Peyer's patch (tissue), 4 donors: ENCODE measurements around the gene MTMR12. TPM values are rescaled to one million over a fixed set of nuclear protein-coding genes. Genes with fewer than 3 reads are reported as not detected.

Experiments
- DNase-seq, 3 donors: peaks; one replicate each; pipeline ENCODE4 v3.0.0-alpha.2; 2017 to 2019
- H3K27ac ChIP-seq, 4 donors: fragments of 200-600 bp; sonication (generic); one replicate each; pipeline ENCODE4 v1.5.1; 2016 to 2019
- H3K27me3 ChIP-seq, 2 donors: fragments of 200-600 bp; sonication (generic); one replicate each; pipeline ENCODE4 v1.5.1; 2019
- H3K36me3 ChIP-seq, 3 donors: fragments of 200-600 bp; sonication (generic); one replicate each; pipeline ENCODE4 v1.5.1; 2016 to 2019
- H3K4me1 ChIP-seq, 4 donors: fragments of 200-600 bp; sonication (generic); one replicate each; pipeline ENCODE4 v1.5.1; 2016 to 2019
- H3K4me3 ChIP-seq, 4 donors: fragments of 200-600 bp; sonication (generic); 1 replicate in 3 of 4; 2 replicates in 1 of 4; pipeline ENCODE4 v1.5.1; 2016 to 2019; ENCODE audit warnings: mild to moderate bottlenecking in 1 of 4
- H3K9me3 ChIP-seq, 4 donors: fragments of 200-600 bp; sonication (generic); one replicate each; pipeline ENCODE4 v1.5.1; 2016 to 2019; ENCODE audit warnings: mild to moderate bottlenecking in 1 of 4
- POLR2A ChIP-seq, 2 donors: fragments of 450-650 bp; IDR thresholded peaks; one replicate each; pipeline ENCODE4 v1.5.1; 2017; ENCODE audit warnings: antibody characterized with exemption in 2 of 2, mild to moderate bottlenecking in 2 of 2, moderate library complexity in 2 of 2
- total RNA-seq, 4 donors: library from RNA; depleted of rRNA; stranded (reverse); fragments of >200 nt; gene quantifications; one replicate each; pipeline ENCODE4 v1.1.0, GENCODE V29; 2016
- TF ChIP-seq, protein P1 (sequence below), 6 experiments: fragments of 450-650 bp in 4 of 6; fragments of 200-600 bp in 2 of 6; sonication (generic) in 1 of 6; IDR thresholded peaks; one replicate each; pipeline ENCODE4 v1.5.1; 2017 to 2019; ENCODE audit warnings: antibody characterized with exemption in 6 of 6, mild to moderate bottlenecking in 3 of 6, moderate library complexity in 1 of 6

Gene MTMR12
- total RNA-seq, 4 donors from 2014 or later: 16.0 to 43.7 (median 24.0) TPM

DNA sequence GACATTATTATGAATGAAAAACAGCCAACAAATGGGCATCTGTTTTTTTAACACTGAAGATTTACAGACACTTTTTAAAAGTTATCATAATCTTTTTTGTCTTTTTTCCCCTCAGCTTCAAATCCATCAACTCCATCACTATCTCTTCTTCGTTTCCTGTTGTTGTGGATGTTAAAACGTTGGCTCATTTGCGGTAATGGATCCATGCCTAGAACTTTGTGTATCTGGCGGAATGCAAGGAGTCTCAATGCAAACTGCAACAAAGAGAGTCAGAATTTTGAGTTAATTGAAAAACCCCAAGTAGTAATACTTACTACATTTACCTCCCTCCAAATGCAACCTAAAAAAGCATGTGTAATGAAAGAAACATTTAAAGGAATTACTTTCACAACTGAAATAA, 42.9 kb upstream of the MTMR12 start:
- Histone ChIP-seq H3K27me3 (no peaks in the 10 kb centered on the region), H3K27ac (no peak overlapping the region), H3K4me1 (no peaks in the 10 kb centered on the region), H3K4me3 (no peak overlapping the region), H3K9me3 (no peaks in the 10 kb centered on the region), H3K36me3 (peaks cover 0 to 61% (median 0%) of the 10 kb centered on the region in 3 donors)
- no peak for TF ChIP-seq POLR2A (IDR thresholded peaks at IDR 0.05)
- TF ChIP-seq, protein P1, sequence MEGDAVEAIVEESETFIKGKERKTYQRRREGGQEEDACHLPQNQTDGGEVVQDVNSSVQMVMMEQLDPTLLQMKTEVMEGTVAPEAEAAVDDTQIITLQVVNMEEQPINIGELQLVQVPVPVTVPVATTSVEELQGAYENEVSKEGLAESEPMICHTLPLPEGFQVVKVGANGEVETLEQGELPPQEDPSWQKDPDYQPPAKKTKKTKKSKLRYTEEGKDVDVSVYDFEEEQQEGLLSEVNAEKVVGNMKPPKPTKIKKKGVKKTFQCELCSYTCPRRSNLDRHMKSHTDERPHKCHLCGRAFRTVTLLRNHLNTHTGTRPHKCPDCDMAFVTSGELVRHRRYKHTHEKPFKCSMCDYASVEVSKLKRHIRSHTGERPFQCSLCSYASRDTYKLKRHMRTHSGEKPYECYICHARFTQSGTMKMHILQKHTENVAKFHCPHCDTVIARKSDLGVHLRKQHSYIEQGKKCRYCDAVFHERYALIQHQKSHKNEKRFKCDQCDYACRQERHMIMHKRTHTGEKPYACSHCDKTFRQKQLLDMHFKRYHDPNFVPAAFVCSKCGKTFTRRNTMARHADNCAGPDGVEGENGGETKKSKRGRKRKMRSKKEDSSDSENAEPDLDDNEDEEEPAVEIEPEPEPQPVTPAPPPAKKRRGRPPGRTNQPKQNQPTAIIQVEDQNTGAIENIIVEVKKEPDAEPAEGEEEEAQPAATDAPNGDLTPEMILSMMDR (IDR thresholded peaks at IDR 0.05): no peak
- no peak for DNase-seq

DNA sequence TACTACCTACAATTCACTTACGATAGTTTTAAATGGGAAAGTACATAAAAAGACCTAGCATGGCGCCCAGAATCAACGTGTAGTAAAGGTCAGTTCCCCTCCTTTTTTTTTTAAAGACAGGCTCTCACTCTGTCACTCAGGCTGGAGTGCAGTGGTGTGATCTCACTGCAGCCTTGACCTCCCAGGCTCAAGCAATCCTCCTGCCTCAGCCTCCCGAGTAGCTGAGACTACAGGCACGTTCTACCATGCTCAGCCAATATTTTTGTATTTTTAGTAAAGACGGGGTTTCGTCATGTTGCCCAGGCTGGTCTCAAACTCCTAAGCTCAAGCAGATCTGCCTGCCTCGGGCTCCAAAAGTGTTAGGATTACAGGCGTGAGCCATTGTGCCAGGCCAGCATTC, 40.7 kb upstream of the MTMR12 start:
- no peaks in the 10 kb centered on the region for H3K27me3 ChIP-seq
- TF ChIP-seq POLR2A (IDR thresholded peaks at IDR 0.05): no peak
- TF ChIP-seq, protein P1 (IDR thresholded peaks at IDR 0.05): no peak
- no peak for DNase-seq
- no peak overlapping the region for H3K27ac ChIP-seq
- H3K36me3 ChIP-seq: peaks cover 0 to 45% (median 0%) of the 10 kb centered on the region in 3 donors
- no peak overlapping the region for H3K4me3 ChIP-seq
- no peaks in the 10 kb centered on the region for H3K9me3 ChIP-seq
- no peaks in the 10 kb centered on the region for H3K4me1 ChIP-seq

DNA sequence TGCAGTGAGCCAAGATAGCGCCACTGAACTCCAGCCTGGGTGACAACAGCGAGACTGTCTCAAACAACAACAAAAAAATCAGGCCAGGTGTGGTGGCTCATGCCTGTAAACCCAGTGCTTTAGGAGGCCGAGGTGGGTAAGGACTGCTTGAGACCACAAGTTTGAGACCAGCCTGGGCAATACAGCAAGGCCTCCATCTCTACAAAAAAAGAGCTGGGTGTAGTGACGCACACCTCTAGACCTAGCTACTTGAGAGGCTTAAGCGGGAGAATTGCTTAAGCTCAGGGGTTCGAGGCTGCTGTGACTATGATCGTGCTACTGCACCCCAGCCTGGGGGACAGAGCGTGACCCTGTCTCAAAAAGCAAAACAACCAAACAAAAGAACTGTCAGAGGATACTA, 39.9 kb upstream of the MTMR12 start:
- Histone ChIP-seq H3K27ac (no peak overlapping the region), H3K36me3 (peaks cover 0 to 37% (median 0%) of the 10 kb centered on the region in 3 donors), H3K4me1 (no peaks in the 10 kb centered on the region), H3K4me3 (no peak overlapping the region), H3K9me3 (no peaks in the 10 kb centered on the region), H3K27me3 (no peaks in the 10 kb centered on the region)
- no peak for DNase-seq
- TF ChIP-seq, protein P1 (IDR thresholded peaks at IDR 0.05): no peak
- no peak for TF ChIP-seq POLR2A (IDR thresholded peaks at IDR 0.05)

DNA sequence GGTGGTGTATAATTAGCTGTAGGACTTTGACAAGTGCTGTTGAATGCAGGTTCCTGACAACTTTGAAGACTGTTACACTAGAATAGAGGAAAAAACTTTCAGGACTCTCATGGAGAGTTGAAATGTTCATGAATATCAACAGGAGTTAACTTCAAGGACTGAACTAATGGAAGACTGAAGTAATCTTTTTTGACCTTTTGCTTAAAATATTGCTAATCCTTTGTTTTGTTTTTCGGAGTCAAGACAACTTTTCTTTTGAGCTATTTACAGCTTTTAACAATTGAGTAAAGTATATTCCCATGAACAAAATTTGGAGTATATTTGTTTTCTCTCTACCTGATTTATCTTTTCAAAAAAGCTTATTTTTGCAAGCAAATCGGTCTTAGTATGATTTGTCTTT, 34.1 kb upstream of the MTMR12 start:
- Histone ChIP-seq H3K4me3 (no peak overlapping the region), H3K27ac (no peak overlapping the region), H3K9me3 (no peaks in the 10 kb centered on the region), H3K4me1 (no peaks in the 10 kb centered on the region), H3K36me3 (no peaks in the 10 kb centered on the region), H3K27me3 (no peaks in the 10 kb centered on the region)
- no peak for DNase-seq
- no peak for TF ChIP-seq POLR2A (IDR thresholded peaks at IDR 0.05)
- TF ChIP-seq, protein P1 (IDR thresholded peaks at IDR 0.05): no peak

DNA sequence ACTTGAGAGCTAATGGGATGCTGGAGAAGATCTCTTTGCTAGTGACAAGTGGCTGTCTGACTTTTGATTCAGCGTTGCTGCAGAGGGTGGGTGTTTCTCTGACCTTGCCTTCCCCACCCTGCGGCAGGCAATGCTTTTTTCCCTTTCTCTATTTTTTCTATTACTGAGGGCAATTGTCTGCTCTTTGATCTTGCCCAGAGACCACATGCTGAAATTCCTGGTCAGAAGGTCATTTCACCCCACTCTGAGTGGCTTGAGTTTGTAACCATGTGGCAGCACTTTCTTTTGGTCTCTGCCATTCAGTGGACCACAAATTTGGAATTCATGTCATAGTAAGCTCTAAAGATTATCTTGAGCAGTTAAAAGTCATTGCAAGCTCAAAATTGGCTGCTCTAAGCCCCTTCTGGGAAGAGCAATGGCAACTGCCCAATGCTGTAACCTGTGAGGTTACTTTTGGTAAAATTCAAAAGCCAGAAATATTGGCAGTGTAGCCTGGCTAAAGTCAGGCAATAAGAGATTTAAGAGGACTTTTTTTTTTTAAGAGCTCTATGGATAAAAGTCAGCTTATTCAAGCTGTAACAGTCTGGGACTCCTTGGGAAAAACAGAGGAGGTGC, 30.4 kb upstream of the MTMR12 start:
- H3K9me3 ChIP-seq: peaks cover 0 to 5% (median 0%) of the 10 kb centered on the region in 4 donors
- no peaks in the 10 kb centered on the region for H3K4me1 ChIP-seq
- H3K4me3 ChIP-seq: no peak overlapping the region
- H3K27me3 ChIP-seq: no peaks in the 10 kb centered on the region
- no peak for DNase-seq
- H3K27ac ChIP-seq: no peak overlapping the region
- no peak for TF ChIP-seq POLR2A (IDR thresholded peaks at IDR 0.05)
- TF ChIP-seq, protein P1 (IDR thresholded peaks at IDR 0.05): no peak
- H3K36me3 ChIP-seq: no peaks in the 10 kb centered on the region

DNA sequence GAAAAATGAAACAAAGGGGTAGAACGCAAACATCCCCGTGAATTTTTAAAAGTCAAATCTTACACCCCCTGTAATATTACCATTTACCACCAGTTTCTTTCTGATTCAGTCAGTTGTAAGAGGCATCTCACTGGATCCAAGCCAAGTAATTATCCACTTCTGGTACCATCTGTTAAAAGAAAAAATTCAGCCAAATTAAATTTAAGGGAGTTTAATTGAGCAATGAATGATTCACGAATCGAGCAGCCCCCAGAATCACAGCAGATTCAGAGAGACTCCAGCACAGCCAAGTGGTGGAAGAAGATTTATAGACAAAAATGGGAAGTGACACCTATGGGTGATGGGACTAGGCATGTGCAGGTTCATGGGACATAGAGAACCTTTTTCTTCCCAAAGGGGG, 29.9 kb upstream of the MTMR12 start:
- H3K4me1 ChIP-seq: no peaks in the 10 kb centered on the region
- DNase-seq: no peak

More for the DNA sequence above, 29.9 kb upstream of the MTMR12 start:
- Histone ChIP-seq H3K36me3 (no peaks in the 10 kb centered on the region), H3K9me3 (peaks cover 0 to 5% (median 0%) of the 10 kb centered on the region in 4 donors), H3K27me3 (no peaks in the 10 kb centered on the region), H3K27ac (no peak overlapping the region), H3K4me3 (no peak overlapping the region)
- TF ChIP-seq, protein P1 (IDR thresholded peaks at IDR 0.05): no peak
- TF ChIP-seq POLR2A (IDR thresholded peaks at IDR 0.05): no peak
